ENCODE results near the gene ACSL3.
A peak's percentile ranks its signal among the peaks of the same experiment; 100 is the strongest.
"Not testable (repeated sequence)": the region's sequence is repeated elsewhere in the genome, so short reads cannot be mapped to it uniquely, and the experiment has no call there.

The ACSL3 gene

GRCh38 chr2:222989431-222989830 is 128.6 kb downstream of the ACSL3 start:
- H3K27ac ChIP-seq: no peak overlapping the region
- H3K36me3 ChIP-seq: no peaks in the 10 kb centered on the region
- H4K20me1 ChIP-seq: no peaks in the 10 kb centered on the region
- peaks cover 0 to 23% (median 14%) of the 10 kb centered on the region in 10 experiments; a peak in 16 of 20 replicates for H3K4me1 ChIP-seq
- peaks cover 39 to 65% (median 51%) of the 10 kb centered on the region in 11 experiments for H3K9me3 ChIP-seq (replicated peaks in 1 of 11)
- peak overlapping the region in 7 of 11 experiments; percentile 16 to 62 (median 34); a peak in 13 of 22 replicates for H3K4me2 ChIP-seq
- peaks cover 0 to 93% (median 84%) of the 10 kb centered on the region in 11 experiments; a peak in 17 of 22 replicates for H3K27me3 ChIP-seq
- no peak overlapping the region for H3K4me3 ChIP-seq
- TF ChIP-seq Cebpa-rat (IDR thresholded peaks at IDR 0.05): no peak
- no peak overlapping the region for H3K9ac ChIP-seq

DNA sequence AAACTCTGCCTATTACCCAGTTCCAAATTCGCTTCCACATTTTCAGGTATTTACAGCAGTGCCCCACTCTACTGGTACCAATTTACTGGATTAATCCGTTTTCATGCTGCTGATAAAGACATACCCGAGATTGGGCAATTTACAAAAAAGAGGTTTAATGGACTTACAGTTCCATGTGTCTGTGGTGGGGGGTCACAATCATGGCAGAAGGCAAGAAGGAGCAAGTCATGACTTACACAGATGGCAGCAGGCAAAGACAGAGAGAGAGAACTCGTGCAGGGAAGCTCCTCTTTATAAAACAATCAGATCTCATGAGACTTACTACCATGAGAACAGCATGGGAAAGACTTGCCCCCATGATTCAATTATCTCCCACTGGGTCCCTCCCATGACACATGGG is 129.4 kb downstream of the ACSL3 start:
- H4K20me1 ChIP-seq: not testable (repeated sequence)
- Histone ChIP-seq H3K4me2 (peak overlapping the region in 5 of 11 experiments; percentile 16 to 41 (median 34); a peak in 6 of 22 replicates), H3K27me3 (peaks cover 0 to 95% (median 84%) of the 10 kb centered on the region in 11 experiments; a peak in 17 of 22 replicates)

DNA sequence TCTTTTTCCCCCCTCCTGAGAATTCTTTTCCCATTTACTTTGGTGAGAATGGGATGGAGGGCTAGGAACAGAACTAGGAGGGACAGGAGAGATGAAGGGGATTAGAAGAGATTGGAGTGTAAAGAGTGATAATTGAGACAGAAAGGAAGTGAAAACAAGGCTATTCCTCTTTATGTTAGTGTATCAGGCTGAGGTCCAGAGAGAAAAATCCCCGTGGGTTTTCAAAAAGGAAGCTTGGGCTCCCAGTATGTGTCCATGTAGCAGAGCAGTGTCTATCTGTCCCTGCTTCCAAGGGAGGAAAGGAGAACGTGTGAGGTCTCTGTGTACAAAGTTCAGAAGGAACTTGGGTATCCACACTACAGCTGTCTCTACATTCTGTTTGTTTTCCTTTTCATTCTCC is 131.3 kb downstream of the ACSL3 start:
- Histone ChIP-seq H3K9ac (no peak overlapping the region), H3K4me3 (no peak overlapping the region), H4K20me1 (no peaks in the 10 kb centered on the region), H3K4me1 (peaks cover 0 to 18% (median 13%) of the 10 kb centered on the region in 10 experiments; a peak in 15 of 20 replicates), H3K9me3 (replicated peaks in 1 of 11) (peaks cover 14 to 41% (median 28%) of the 10 kb centered on the region in 11 experiments), H3K36me3 (no peaks in the 10 kb centered on the region), H3K4me2 (peak overlapping the region in 3 of 11 experiments; percentile 4 to 58 (median 53); a peak in 5 of 22 replicates), H3K27ac (no peak overlapping the region), H3K27me3 (peaks cover 0 to 80% (median 70%) of the 10 kb centered on the region in 11 experiments; a peak in 17 of 22 replicates)
- no peak for TF ChIP-seq Cebpa-rat (IDR thresholded peaks at IDR 0.05)

More for the DNA sequence above, 129.4 kb downstream of the ACSL3 start:
- Histone ChIP-seq H3K9me3 (replicated peaks in 1 of 11) (peaks cover 31 to 57% (median 44%) of the 10 kb centered on the region in 11 experiments), H3K4me1 (peaks cover 0 to 18% (median 13%) of the 10 kb centered on the region in 10 experiments; a peak in 15 of 20 replicates)
- H3K27ac ChIP-seq, H3K36me3 ChIP-seq, H3K4me3 ChIP-seq, H3K9ac ChIP-seq: not testable (repeated sequence)

Data from BLaER1 treated with 17β-estradiol and CSF1 and Interleukin-3, amounts not matched to agents 10 nM and 100 nM (cell line).